Esophagus muscularis mucosa (tissue), 4 donors: ENCODE results near the gene EHBP1.

Experiments used
- EP300 ChIP-seq: sonication (generic); formaldehyde crosslinking; IDR thresholded peaks from one replicate; pipeline ENCODE4 v1.6.1; 2017; ENCODE audit warnings: antibody characterized with exemption
- POLR2A ChIP-seq: fragments of 450-650 bp; IDR thresholded peaks from one replicate; pipeline ENCODE4 v1.6.1; 2017; ENCODE audit warnings: antibody characterized with exemption, moderate library complexity, mild to moderate bottlenecking, low read depth
- POLR2AphosphoS5 ChIP-seq, 2 donors: sonication (generic); formaldehyde crosslinking; IDR thresholded peaks; one replicate each; pipeline ENCODE4 v1.6.1; 2017; ENCODE audit warnings: antibody characterized with exemption in 2 of 2
- TF ChIP-seq, protein P1 (sequence below), 3 experiments: fragments of 200-600 bp in 2 of 3; fragments of 450-650 bp in 1 of 3; sonication (generic) in 2 of 3; IDR thresholded peaks; one replicate each; pipeline ENCODE4 v1.5.1; 2017 to 2019; ENCODE audit warnings: antibody characterized with exemption in 3 of 3, mild to moderate bottlenecking in 2 of 3, moderate library complexity in 1 of 3

DNA sequence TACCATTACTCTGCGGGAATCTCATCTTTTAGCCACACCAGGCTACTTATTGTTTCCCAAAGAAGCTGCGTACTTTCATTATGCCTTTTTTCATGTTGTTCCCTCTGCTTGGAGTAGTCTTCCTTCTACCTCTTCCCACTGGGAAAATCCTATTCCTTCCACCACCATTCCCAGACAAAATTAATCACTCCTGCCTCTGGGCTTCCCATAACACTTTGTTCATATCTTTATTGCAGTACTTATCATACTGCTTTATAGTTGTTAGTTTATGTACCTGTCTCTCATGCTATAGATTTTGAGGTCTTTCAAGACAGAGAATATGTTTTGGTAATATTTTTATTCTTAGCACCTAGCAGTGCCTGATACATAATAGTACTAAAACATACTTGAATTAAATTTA, 361.3 kb downstream of the EHBP1 start:
- TF ChIP-seq POLR2A (no peak), EP300 (no peak), POLR2AphosphoS5 (IDR thresholded peaks at IDR 0.05) (no peak)
- TF ChIP-seq, protein P1, sequence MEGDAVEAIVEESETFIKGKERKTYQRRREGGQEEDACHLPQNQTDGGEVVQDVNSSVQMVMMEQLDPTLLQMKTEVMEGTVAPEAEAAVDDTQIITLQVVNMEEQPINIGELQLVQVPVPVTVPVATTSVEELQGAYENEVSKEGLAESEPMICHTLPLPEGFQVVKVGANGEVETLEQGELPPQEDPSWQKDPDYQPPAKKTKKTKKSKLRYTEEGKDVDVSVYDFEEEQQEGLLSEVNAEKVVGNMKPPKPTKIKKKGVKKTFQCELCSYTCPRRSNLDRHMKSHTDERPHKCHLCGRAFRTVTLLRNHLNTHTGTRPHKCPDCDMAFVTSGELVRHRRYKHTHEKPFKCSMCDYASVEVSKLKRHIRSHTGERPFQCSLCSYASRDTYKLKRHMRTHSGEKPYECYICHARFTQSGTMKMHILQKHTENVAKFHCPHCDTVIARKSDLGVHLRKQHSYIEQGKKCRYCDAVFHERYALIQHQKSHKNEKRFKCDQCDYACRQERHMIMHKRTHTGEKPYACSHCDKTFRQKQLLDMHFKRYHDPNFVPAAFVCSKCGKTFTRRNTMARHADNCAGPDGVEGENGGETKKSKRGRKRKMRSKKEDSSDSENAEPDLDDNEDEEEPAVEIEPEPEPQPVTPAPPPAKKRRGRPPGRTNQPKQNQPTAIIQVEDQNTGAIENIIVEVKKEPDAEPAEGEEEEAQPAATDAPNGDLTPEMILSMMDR (IDR thresholded peaks at IDR 0.05), result no peak
